Mesodermal cell (in vitro differentiated cells): ENCODE measurements around the gene KRT40. TPM values are rescaled to one million over a fixed set of nuclear protein-coding genes. Genes with fewer than 3 reads are reported as not detected.

Experiments
- H3K27ac ChIP-seq: 2 replicates; pipeline ENCODE4 v1.7.0; 2013; ENCODE audit warnings: mild to moderate bottlenecking, low read depth, low read length, moderate library complexity; ENCODE audit not compliant: severe bottlenecking
- H3K36me3 ChIP-seq: 2 replicates; pipeline ENCODE4 v1.7.1; 2013; ENCODE audit warnings: mild to moderate bottlenecking, low read length, moderate library complexity; ENCODE audit not compliant: control insufficient read depth, insufficient read depth
- H3K4me1 ChIP-seq: one replicate; pipeline ENCODE4 v1.7.1; 2013; ENCODE audit warnings: mild to moderate bottlenecking, low read length; ENCODE audit not compliant: insufficient read depth, control insufficient read depth, poor library complexity, severe bottlenecking
- H3K4me3 ChIP-seq: 2 replicates; pipeline ENCODE4 v1.7.0; 2013; ENCODE audit warnings: low read length, control low read depth, mild to moderate bottlenecking; ENCODE audit not compliant: insufficient read depth, poor library complexity, severe bottlenecking; ENCODE audit errors: extremely low read depth
- H3K9me3 ChIP-seq: 2 replicates; pipeline ENCODE4 v1.7.1; 2013; ENCODE audit warnings: mild to moderate bottlenecking, low read length, moderate library complexity; ENCODE audit not compliant: control insufficient read depth
- whole genome bisulfite sequencing, 2 experiments: methylation state at CpG; one replicate each; pipeline ENCODE4 v1.1.5; 2013; ENCODE audit warnings: missing lambda C conversion rate in 2 of 2; ENCODE audit not compliant: insufficient coverage in 2 of 2; 5-methylcytosine and 5-hydroxymethylcytosine counted together
- polyA plus RNA-seq, 2 experiments: library from polyadenylated mRNA; stranded (reverse); fragments of 50-300 nt; gene quantifications; one replicate each; pipeline ENCODE4 v1.2.3, GENCODE V29; 2013

The KRT40 gene
- not detected for polyA plus RNA-seq (2013, experiment 1 of 2)
- polyA plus RNA-seq (2013, experiment 2 of 2) = not detected

DNA sequence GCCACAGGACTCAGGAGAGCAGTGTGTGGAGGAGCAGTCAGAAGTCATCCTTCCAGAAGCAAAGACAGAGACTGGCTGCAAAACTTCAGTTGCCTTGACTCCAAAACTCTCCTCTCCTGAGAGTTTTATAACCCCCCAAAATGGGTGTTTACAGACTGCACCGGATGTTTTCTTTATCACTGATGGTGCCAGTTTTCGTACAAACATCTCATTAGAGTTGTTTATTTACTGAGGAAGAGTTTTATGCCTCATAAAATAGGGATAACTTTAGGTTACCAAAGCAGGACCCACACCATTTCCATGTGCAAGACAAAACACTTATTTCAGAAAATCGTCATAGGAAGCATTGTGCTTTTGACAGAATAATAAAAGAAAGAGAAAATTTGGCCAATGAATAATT is at the start of gene KRT40:
Gene KRT40 (minus strand): TSS at position 101 of the 400 bp plus-strand sequence. CDS start 53 bp downstream, at position 48.
- no peaks in the 10 kb centered on the region for H3K9me3 ChIP-seq
- no peak within 1 kb of the TSS for H3K4me3 ChIP-seq
- no peaks in the 10 kb centered on the region for H3K36me3 ChIP-seq
- 83% methylated on average over 1 of the region's 3 CpGs; no CpG with 5 or more reads in 1 of the 2 experiments for WGBS, 2 experiments
- no peaks in the 10 kb centered on the region for H3K4me1 ChIP-seq
- H3K27ac ChIP-seq = no peak within 1 kb of the TSS

DNA sequence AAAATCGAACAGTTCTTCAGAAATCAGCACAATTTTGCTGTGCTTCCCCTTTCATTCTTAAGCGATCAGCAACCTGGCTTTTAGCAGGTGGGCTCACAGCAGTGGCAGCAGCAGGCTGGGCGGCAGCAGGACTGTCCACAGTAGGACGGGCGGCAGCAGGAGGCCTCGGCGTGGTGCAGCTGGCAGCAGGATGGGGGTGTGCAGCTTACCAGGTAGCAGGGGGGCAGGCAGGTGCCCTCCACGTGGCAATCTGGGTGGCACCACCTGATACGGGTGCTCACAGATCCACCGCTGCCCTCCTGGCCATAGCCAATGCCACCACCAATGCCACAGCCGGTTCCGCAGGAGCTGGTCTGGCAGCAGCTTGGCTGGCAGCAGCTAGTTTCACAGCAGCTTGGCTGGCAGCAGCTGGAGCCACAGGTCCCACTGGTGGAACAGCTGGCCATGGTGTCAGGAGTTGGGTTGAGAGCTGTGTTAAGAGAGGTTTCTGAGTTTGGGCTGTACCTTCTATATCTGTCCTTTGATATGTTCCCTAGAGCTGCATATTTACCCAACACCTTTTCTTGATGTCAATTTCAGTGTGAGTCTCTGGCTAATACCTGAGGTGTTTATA is 45.6 kb upstream of the KRT40 start, which contains the start of gene KRTAP1-4:
Gene KRTAP1-4 (minus strand): TSS at position 563 of the 613 bp plus-strand sequence. CDS start 117 bp downstream, at position 446.
- H3K9me3 ChIP-seq = no peaks in the 10 kb centered on the region
- H3K36me3 ChIP-seq = no peaks in the 10 kb centered on the region
- 90 to 94% methylated on average over 10 to 12 of the region's 12 CpGs for WGBS, 2 experiments
- H3K27ac ChIP-seq = no peak within 1 kb of the TSS
- no peaks in the 10 kb centered on the region for H3K4me1 ChIP-seq
- H3K4me3 ChIP-seq = no peak within 1 kb of the TSS

- Histone ChIP-seq H3K4me3 (no peak within 1 kb of the TSS), H3K4me1 (no peaks in the 10 kb centered on the region), H3K9me3 (no peaks in the 10 kb centered on the region), H3K36me3 (no peaks in the 10 kb centered on the region), H3K27ac (no peak within 1 kb of the TSS)
- WGBS, 2 experiments = 88 to 91% methylated on average over 7 of the region's 9 CpGs
Observed at GRCh38 chr17:41026715-41027471, 42.8 kb upstream of the KRT40 start, which contains the start of gene KRTAP1-5. Gene KRTAP1-5 (minus strand): TSS chr17:41027208. CDS start chr17:41027155, 53 bp downstream.

GRCh38 chr17:41024697-41025096 is 40.6 kb upstream of the KRT40 start:
- Histone ChIP-seq H3K4me1 (no peaks in the 10 kb centered on the region), H3K36me3 (no peaks in the 10 kb centered on the region), H3K9me3 (no peaks in the 10 kb centered on the region), H3K27ac (no peak overlapping the region), H3K4me3 (no peak overlapping the region)
- 84 to 85% methylated on average over 3 of the region's 3 CpGs for WGBS, 2 experiments

- Histone ChIP-seq H3K27ac (no peak overlapping the region), H3K4me1 (no peaks in the 10 kb centered on the region), H3K4me3 (no peak overlapping the region), H3K9me3 (no peaks in the 10 kb centered on the region), H3K36me3 (no peaks in the 10 kb centered on the region)
Observed at GRCh38 chr17:41020336-41020735, 36.2 kb upstream of the KRT40 start.

GRCh38 chr17:41019415-41019814 is 35.3 kb upstream of the KRT40 start:
- 80 to 85% methylated on average over 1 to 2 of the region's 3 CpGs for WGBS, 2 experiments
- no peaks in the 10 kb centered on the region for H3K36me3 ChIP-seq
- no peaks in the 10 kb centered on the region for H3K4me1 ChIP-seq
- no peak overlapping the region for H3K4me3 ChIP-seq
- no peak overlapping the region for H3K27ac ChIP-seq
- no peaks in the 10 kb centered on the region for H3K9me3 ChIP-seq

DNA sequence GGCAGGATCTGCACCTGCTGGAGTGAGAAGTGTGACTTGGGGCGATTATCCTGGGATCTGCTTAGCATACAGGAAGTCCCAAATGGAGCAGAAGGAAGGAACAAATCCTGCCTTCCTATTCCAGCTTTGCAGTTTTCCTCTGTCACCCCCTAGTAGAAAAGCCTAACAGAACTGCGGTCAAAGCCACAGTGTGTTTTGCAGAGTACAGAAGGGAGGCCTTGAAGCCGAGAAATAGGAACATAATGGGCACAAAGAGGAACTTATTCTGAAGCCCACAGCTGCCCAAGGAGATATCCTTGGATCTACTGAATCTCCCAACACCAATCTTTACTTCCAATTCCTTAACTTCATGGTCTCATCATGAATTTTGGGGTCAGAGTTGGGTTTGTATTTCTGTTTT is 34.4 kb upstream of the KRT40 start:
- Histone ChIP-seq H3K27ac (no peak overlapping the region), H3K36me3 (no peaks in the 10 kb centered on the region), H3K9me3 (no peaks in the 10 kb centered on the region), H3K4me1 (no peaks in the 10 kb centered on the region), H3K4me3 (no peak overlapping the region)
- 60% methylated on average over 1 of the region's 3 CpGs; no CpG with 5 or more reads in 1 of the 2 experiments for WGBS, 2 experiments

GRCh38 chr17:41016578-41017215 is 32.6 kb upstream of the KRT40 start:
- Histone ChIP-seq H3K36me3 (no peaks in the 10 kb centered on the region), H3K4me3 (no peak overlapping the region), H3K27ac (no peak overlapping the region), H3K9me3 (no peaks in the 10 kb centered on the region), H3K4me1 (no peaks in the 10 kb centered on the region)
- WGBS, 2 experiments = 91 to 95% methylated on average over 12 to 13 of the region's 13 CpGs

DNA sequence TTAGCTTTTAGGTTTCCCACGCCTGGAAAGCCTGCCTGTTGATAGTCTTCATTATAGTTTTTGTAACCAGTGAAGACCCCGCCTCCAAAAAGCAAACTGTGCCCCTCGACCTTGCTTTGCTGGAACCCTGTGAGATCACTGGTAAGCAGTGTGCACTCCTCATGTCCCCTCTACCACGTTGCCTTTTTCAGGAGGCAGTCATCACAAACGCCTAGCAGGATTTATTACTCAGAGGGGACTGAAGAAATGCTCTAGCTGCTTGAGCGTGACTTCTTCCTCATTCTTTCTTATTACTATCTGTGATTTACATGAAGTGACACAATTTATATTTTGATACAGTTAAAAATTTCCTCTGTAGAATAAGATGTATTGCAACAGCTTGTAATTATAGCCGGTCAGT is 31.3 kb upstream of the KRT40 start:
- WGBS, 2 experiments = 75 to 77% methylated on average over 3 to 6 of the region's 7 CpGs
- no peaks in the 10 kb centered on the region for H3K36me3 ChIP-seq
- H3K4me1 ChIP-seq = no peaks in the 10 kb centered on the region
- no peak overlapping the region for H3K27ac ChIP-seq
- H3K4me3 ChIP-seq = no peak overlapping the region
- H3K9me3 ChIP-seq = no peaks in the 10 kb centered on the region

- Histone ChIP-seq H3K9me3 (no peaks in the 10 kb centered on the region), H3K36me3 (no peaks in the 10 kb centered on the region)
- 63% methylated on average over 1 of the region's 1 CpG; no CpG with 5 or more reads in 1 of the 2 experiments for WGBS, 2 experiments
Observed at GRCh38 chr17:41013606-41014005, 29.5 kb upstream of the KRT40 start.

More at GRCh38 chr17:41013606-41014005, 29.5 kb upstream of the KRT40 start:
- H3K4me3 ChIP-seq = no peak overlapping the region
- H3K27ac ChIP-seq = no peak overlapping the region
- peaks cover 11% of the 10 kb centered on the region for H3K4me1 ChIP-seq
